ENCODE measurements around the gene SESN1. TPM values are rescaled to one million over a fixed set of nuclear protein-coding genes. Genes with fewer than 3 reads are reported as not detected.

The SESN1 gene
- total RNA-seq, 1 donor from 2014 or later = 9.1 TPM

- ATAC-seq (ENCODE audit: low read depth) (no peak), DNase-seq (no peak)
- ChIA-PET CTCF (no interaction called here), POLR2A (interaction anchor here (0.5 kb wide), 1 partner anchor 956 kb away, joined by 4 read pairs; no protein-coding TSS in a partner anchor)
- Mint-ChIP-seq H3K27me3 (no peaks in the 10 kb centered on the region), H3K4me3 (no peak overlapping the region), H3K36me3 (ENCODE audit: low read depth) (no peaks in the 10 kb centered on the region), H3K27ac (no peak overlapping the region), H3K9me3 (no peaks in the 10 kb centered on the region), H3K4me1 (peaks cover 21% of the 10 kb centered on the region)
- no peak for TF ChIP-seq CTCF (IDR thresholded peaks at IDR 0.05)
- intact Hi-C loops (cut with micrococcal nuclease) = no loop called here
Measured at GRCh38 chr6:109028439-109028838, 66.2 kb downstream of the SESN1 start.

- Mint-ChIP-seq H3K9me3 (no peaks in the 10 kb centered on the region), H3K36me3 (ENCODE audit: low read depth) (no peaks in the 10 kb centered on the region), H3K4me3 (no peak overlapping the region), H3K27ac (no peak overlapping the region), H3K4me1 (peaks cover 25% of the 10 kb centered on the region), H3K27me3 (no peaks in the 10 kb centered on the region)
- DNase-seq (no peak), ATAC-seq (ENCODE audit: low read depth) (no peak)
- intact Hi-C loops (cut with micrococcal nuclease) = no loop called here
- no peak for TF ChIP-seq CTCF (IDR thresholded peaks at IDR 0.05)
- ChIA-PET POLR2A (no interaction called here), CTCF (no interaction called here)
Measured at GRCh38 chr6:109027964-109028363, 66.7 kb downstream of the SESN1 start.

- ChIA-PET POLR2A (interaction anchor here (0.6 kb wide), 1 partner anchor 24 kb away, joined by 3 read pairs; no protein-coding TSS in a partner anchor), CTCF (interaction anchor here (0.6 kb wide), 1 partner anchor 400 kb away, joined by 3 read pairs; no protein-coding TSS in a partner anchor)
- no peak for ATAC-seq (ENCODE audit: low read depth)
- H3K4me3 Mint-ChIP-seq = no peak overlapping the region
- peaks cover 33% of the 10 kb centered on the region for H3K4me1 Mint-ChIP-seq
- DNase-seq = no peak
- H3K36me3 Mint-ChIP-seq (ENCODE audit: low read depth) = no peaks in the 10 kb centered on the region
- intact Hi-C loops (cut with micrococcal nuclease) = no loop called here
- H3K9me3 Mint-ChIP-seq = no peaks in the 10 kb centered on the region
- no peaks in the 10 kb centered on the region for H3K27me3 Mint-ChIP-seq
- H3K27ac Mint-ChIP-seq = no peak overlapping the region
- no peak for TF ChIP-seq CTCF (IDR thresholded peaks at IDR 0.05)
Measured at GRCh38 chr6:109025639-109026038, 69.0 kb downstream of the SESN1 start.

- intact Hi-C loops (cut with micrococcal nuclease) = loop anchor here (1.0 to 5.0 kb wide), 2 partner anchors 9 to 33 kb away; no protein-coding TSS in a partner anchor
- Mint-ChIP-seq H3K27ac (no peak overlapping the region), H3K27me3 (no peaks in the 10 kb centered on the region), H3K36me3 (ENCODE audit: low read depth) (no peaks in the 10 kb centered on the region), H3K4me3 (no peak overlapping the region), H3K4me1 (peaks cover 39% of the 10 kb centered on the region), H3K9me3 (no peaks in the 10 kb centered on the region)
- no peak for DNase-seq
- TF ChIP-seq CTCF (IDR thresholded peaks at IDR 0.05) = no peak
- no peak for ATAC-seq (ENCODE audit: low read depth)
- POLR2A ChIA-PET = no interaction called here
- CTCF ChIA-PET = no interaction called here
Measured at GRCh38 chr6:109024784-109025183, 69.9 kb downstream of the SESN1 start.

GRCh38 chr6:109024368-109024767 is 70.3 kb downstream of the SESN1 start:
- no peak for TF ChIP-seq CTCF (IDR thresholded peaks at IDR 0.05)
- no peaks in the 10 kb centered on the region for H3K27me3 Mint-ChIP-seq
- ChIA-PET POLR2A (no interaction called here), CTCF (no interaction called here)
- no peaks in the 10 kb centered on the region for H3K9me3 Mint-ChIP-seq
- no peak for DNase-seq
- intact Hi-C loops (cut with micrococcal nuclease) = loop anchor here (1.0 to 5.0 kb wide), 2 partner anchors 9 to 33 kb away; no protein-coding TSS in a partner anchor
- no peak overlapping the region for H3K27ac Mint-ChIP-seq
- H3K4me3 Mint-ChIP-seq = no peak overlapping the region
- H3K4me1 Mint-ChIP-seq = peaks cover 41% of the 10 kb centered on the region
- no peak for ATAC-seq (ENCODE audit: low read depth)
- H3K36me3 Mint-ChIP-seq (ENCODE audit: low read depth) = no peaks in the 10 kb centered on the region

Data from activated B cell treated with CpG ODN at 0.5 μM for 24 hours (primary cell).